B cell (primary cell): ENCODE measurements around the gene ADAMTS13. TPM values are rescaled to one million over a fixed set of nuclear protein-coding genes. Genes with fewer than 3 reads are reported as not detected.

Experiments used
- ATAC-seq: fragments of 200-7000 bp; cut with Tn5 transposase; one replicate; pipeline ENCODE4 v1.10.0; 2021; ENCODE audit warnings: low read depth, mild to moderate bottlenecking, moderate number of reproducible peaks, moderate library complexity
- CTCF ChIA-PET: fragments of 350-600 bp; sonication (Branson Sonifier 250); formaldehyde crosslinking; loops from one replicate; lab custom pipeline; 2021; ENCODE audit warnings: antibody characterized with exemption, inconsistent platforms; lab: Charles Lee
- POLR2A ChIA-PET: fragments of 350-600 bp; sonication (Branson Sonifier 250); formaldehyde crosslinking; loops from one replicate; lab custom pipeline; 2021; ENCODE audit warnings: antibody characterized with exemption; lab: Charles Lee
- DNase-seq: peaks from one replicate; pipeline ENCODE4 v3.0.0; 2013
- H2AFZ ChIP-seq: 2 replicates; pipeline ENCODE4 v1.6.1; 2012; ENCODE audit warnings: mild to moderate bottlenecking, low read depth, low read length; ENCODE audit not compliant: insufficient read depth, poor library complexity, severe bottlenecking
- H3K27ac ChIP-seq, 2 donors: 1 replicate in 1 of 2; 2 replicates in 1 of 2; pipeline ENCODE4 v1.5.1; 2012 to 2013; ENCODE audit warnings: low read length in 2 of 2, mild to moderate bottlenecking in 2 of 2, moderate library complexity in 1 of 2
- H3K27me3 ChIP-seq, 4 experiments: fragments of 200-600 bp in 1 of 4; sonication (generic) in 1 of 4; replicated peaks in 1 of 4; 1 replicate in 2 of 4; 2 replicates in 2 of 4; pipeline versions ENCODE4 v1.6.1 to v1.7.0; 2013 to 2016; ENCODE audit warnings: low read length in 3 of 4, mild to moderate bottlenecking in 2 of 4, mixed read lengths in 1 of 4, moderate library complexity in 1 of 4; ENCODE audit not compliant: insufficient read depth in 4 of 4, control insufficient read depth in 3 of 4; ENCODE audit errors: control extremely low read depth in 1 of 4
- H3K36me3 ChIP-seq, 2 experiments: replicated peaks in 1 of 2; 1 replicate in 1 of 2; 2 replicates in 1 of 2; pipeline versions ENCODE4 v1.6.1 to v1.7.1; 2013; ENCODE audit warnings: low read length in 1 of 2; ENCODE audit not compliant: insufficient read depth in 2 of 2, control insufficient read depth in 1 of 2; ENCODE audit errors: control extremely low read depth in 1 of 2, extremely low read depth in 1 of 2
- H3K4me1 ChIP-seq, 2 donors: fragments of 200-600 bp in 1 of 2; sonication (generic) in 1 of 2; 1 replicate in 1 of 2; 2 replicates in 1 of 2; pipeline versions ENCODE4 v1.5.1 to v1.6.1; 2013 to 2017; ENCODE audit warnings: low read length in 2 of 2; ENCODE audit not compliant: control insufficient read depth in 2 of 2, insufficient read depth in 2 of 2
- H3K4me2 ChIP-seq: replicated peaks from 2 replicates; pipeline ENCODE3; 2012; ENCODE audit warnings: mild to moderate bottlenecking, low read depth, low read length; ENCODE audit not compliant: poor library complexity, severe bottlenecking
- H3K4me3 ChIP-seq, 5 experiments: fragments of 200-600 bp in 1 of 5; sonication (generic) in 1 of 5; 1 replicate in 3 of 5; 2 replicates in 2 of 5; pipeline versions ENCODE4 v1.5.1 to v1.7.0; 2011 to 2016; ENCODE audit warnings: low read length in 4 of 5, mild to moderate bottlenecking in 4 of 5, low read depth in 2 of 5, control low read depth in 1 of 5, moderate library complexity in 1 of 5; ENCODE audit not compliant: insufficient read depth in 1 of 5; ENCODE audit errors: control extremely low read depth in 1 of 5, extremely low read depth in 1 of 5
- H3K79me2 ChIP-seq: fragments of 200-600 bp; sonication (generic); one replicate; pipeline ENCODE4 v1.6.0; 2016; ENCODE audit warnings: low read length; ENCODE audit not compliant: control insufficient read depth, insufficient read depth
- H3K9ac ChIP-seq: fragments of 200-600 bp; sonication (generic); 2 replicates; pipeline ENCODE4 v1.6.1; 2017; ENCODE audit warnings: mild to moderate bottlenecking, low read length, moderate library complexity
- H3K9me3 ChIP-seq, 3 donors: one replicate each; pipeline versions ENCODE4 v1.6.1 to v1.7.1; 2013; ENCODE audit warnings: low read length in 2 of 3; ENCODE audit not compliant: control insufficient read depth in 2 of 3, insufficient read depth in 1 of 3; ENCODE audit errors: control extremely low read depth in 1 of 3
- H4K20me1 ChIP-seq: 2 replicates; pipeline ENCODE4 v1.6.0; 2012; ENCODE audit warnings: mild to moderate bottlenecking, low read length; ENCODE audit not compliant: insufficient read depth, control insufficient read depth, poor library complexity, severe bottlenecking
- H3K27ac Mint-ChIP-seq: one replicate; pipeline ENCODE4 v1.8.0; 2021; ENCODE audit warnings: mixed read lengths
- H3K27me3 Mint-ChIP-seq: one replicate; pipeline ENCODE4 v1.8.0; 2021; ENCODE audit warnings: mixed read lengths
- H3K4me1 Mint-ChIP-seq: one replicate; pipeline ENCODE4 v1.8.0; 2021; ENCODE audit warnings: mixed read lengths
- H3K4me3 Mint-ChIP-seq: one replicate; pipeline ENCODE4 v1.8.0; 2021; ENCODE audit warnings: mixed read lengths
- H3K9me3 Mint-ChIP-seq: one replicate; pipeline ENCODE4 v1.8.0; 2022; ENCODE audit warnings: mixed read lengths; ENCODE audit not compliant: insufficient read depth
- CTCF ChIP-seq: fragments of 200-600 bp; IDR thresholded peaks from one replicate; pipeline ENCODE4 v1.8.0; 2022; ENCODE audit warnings: antibody characterized with exemption, mild to moderate bottlenecking
- EZH2 ChIP-seq: IDR thresholded peaks from 2 replicates; pipeline ENCODE4 v1.6.1; 2012; ENCODE audit warnings: borderline replicate concordance, low read depth, mild to moderate bottlenecking, moderate library complexity, low read length; ENCODE audit not compliant: insufficient read depth, poor library complexity, severe bottlenecking
- WGBS: methylation state at CpG from one replicate; pipeline ENCODE4 v1.1.5; 2013; ENCODE audit warnings: missing lambda C conversion rate; ENCODE audit not compliant: insufficient coverage; 5-methylcytosine and 5-hydroxymethylcytosine counted together
- intact Hi-C: fragments of 100-400 bp; cut with micrococcal nuclease; formaldehyde crosslinking; loops from one replicate; pipeline ENCODE4 v1.10.0; 2022
- polyA plus RNA-seq: library from polyadenylated mRNA; depleted of rRNA; stranded (reverse); fragments of >200 nt; gene quantifications from 2 replicates; pipeline ENCODE4 v1.2.3, GENCODE V29; 2012
- total RNA-seq, 2 donors: library from RNA; stranded (reverse); fragments of 120-200 nt in 1 of 2; gene quantifications; 1 replicate in 1 of 2; 2 replicates in 1 of 2; pipeline versions ENCODE4 v1.2.3 to v1.2.4, GENCODE V29; 2013 to 2022

ADAMTS13 gene
- total and polyA plus RNA-seq, 2 donors (not counting 1 experiment from before 2014, with no cell fraction given): 2.5 to 5.7 TPM

GRCh38 chr9:133402689-133403088 lies 19.5 kb upstream of the ADAMTS13 start:
- H2AFZ ChIP-seq: no peak overlapping the region
- POLR2A ChIA-PET: no interaction called here
- CTCF ChIA-PET: interaction anchor here (0.7 to 4.8 kb wide), 4 partner anchors 26 to 216 kb away, joined by 3 to 34 read pairs (median 3); partner anchors contain the start of gene STKLD1
- no peaks in the 10 kb centered on the region for H3K27me3 ChIP-seq
- WGBS: 70% methylated on average over 6 of the region's 7 CpGs
- DNase-seq: no peak
- H3K27ac ChIP-seq: no peak overlapping the region
- no peak overlapping the region for H3K4me2 ChIP-seq
- intact Hi-C loops: no loop called here
- no peak for ATAC-seq
- H3K79me2 ChIP-seq: peaks cover 5% of the 10 kb centered on the region
- H3K36me3 ChIP-seq: peaks cover 0 to 35% of the 10 kb centered on the region in 2 experiments
- H3K4me1 Mint-ChIP-seq: peaks cover 2% of the 10 kb centered on the region
- TF ChIP-seq EZH2 (no peak), CTCF (no peak)
- H3K27ac Mint-ChIP-seq: no peak overlapping the region
- H3K4me1 ChIP-seq: peaks cover 0 to 2% of the 10 kb centered on the region in 2 donors
- no peak overlapping the region for H3K9ac ChIP-seq
- H3K4me3 Mint-ChIP-seq: no peak overlapping the region
- H3K9me3 Mint-ChIP-seq: no peaks in the 10 kb centered on the region
- H4K20me1 ChIP-seq: peaks cover 38% of the 10 kb centered on the region
- H3K4me3 ChIP-seq: no peak overlapping the region
- H3K27me3 Mint-ChIP-seq: no peaks in the 10 kb centered on the region
- H3K9me3 ChIP-seq: no peaks in the 10 kb centered on the region

GRCh38 chr9:133403766-133404453 lies 18.3 kb upstream of the ADAMTS13 start:
- ChIA-PET CTCF (interaction anchor here (0.8 to 4.8 kb wide), 5 partner anchors 82 to 221 kb away, joined by 3 to 34 read pairs (median 5); no protein-coding TSS in a partner anchor), POLR2A (no interaction called here)
- no peak overlapping the region for H3K27ac ChIP-seq
- H3K4me3 Mint-ChIP-seq: no peak overlapping the region
- no peak overlapping the region for H3K4me2 ChIP-seq
- intact Hi-C loops: no loop called here
- TF ChIP-seq EZH2 (no peak), CTCF (peak; percentile 75)
- no peaks in the 10 kb centered on the region for H3K27me3 Mint-ChIP-seq
- no peaks in the 10 kb centered on the region for H3K9me3 ChIP-seq
- H3K27ac Mint-ChIP-seq: no peak overlapping the region
- WGBS: 78% methylated on average over 15 of the region's 16 CpGs
- H4K20me1 ChIP-seq: peaks cover 38% of the 10 kb centered on the region
- DNase-seq (peak; percentile 59), ATAC-seq (no peak)
- peaks cover 2% of the 10 kb centered on the region for H3K4me1 Mint-ChIP-seq
- H2AFZ ChIP-seq: no peak overlapping the region
- peaks cover 0 to 2% of the 10 kb centered on the region in 2 donors for H3K4me1 ChIP-seq
- no peaks in the 10 kb centered on the region for H3K9me3 Mint-ChIP-seq
- H3K9ac ChIP-seq: no peak overlapping the region
- no peak overlapping the region for H3K4me3 ChIP-seq
- no peaks in the 10 kb centered on the region for H3K27me3 ChIP-seq
- peaks cover 0 to 43% of the 10 kb centered on the region in 2 experiments for H3K36me3 ChIP-seq
- H3K79me2 ChIP-seq: peaks cover 5% of the 10 kb centered on the region
